Measurements from ENCODE around the gene OBP2A. TPM values are rescaled to one million over a fixed set of nuclear protein-coding genes. Genes with fewer than 3 reads are reported as not detected.

The OBP2A gene
- total RNA-seq, 1 experiment from 2014 or later, result not detected

DNA sequence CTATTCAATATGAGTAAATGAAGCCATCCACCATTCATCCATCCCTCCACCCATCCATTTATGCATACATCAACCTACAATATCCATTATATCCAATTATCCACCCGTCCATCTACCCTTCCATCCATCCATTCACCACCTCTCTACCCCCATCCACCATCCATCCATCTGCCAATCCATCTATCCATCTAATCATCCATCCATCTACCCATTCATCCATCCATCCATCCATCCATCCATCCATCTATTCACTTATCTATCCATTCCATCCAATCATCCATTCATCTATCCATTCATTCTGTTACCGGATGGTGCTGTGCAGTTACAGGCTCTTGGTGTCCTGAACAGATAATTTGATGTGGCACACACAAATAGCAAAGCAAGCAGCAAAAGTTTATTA is 26.3 kb downstream of the OBP2A start (continued):
- TF ChIP-seq, protein P1, sequence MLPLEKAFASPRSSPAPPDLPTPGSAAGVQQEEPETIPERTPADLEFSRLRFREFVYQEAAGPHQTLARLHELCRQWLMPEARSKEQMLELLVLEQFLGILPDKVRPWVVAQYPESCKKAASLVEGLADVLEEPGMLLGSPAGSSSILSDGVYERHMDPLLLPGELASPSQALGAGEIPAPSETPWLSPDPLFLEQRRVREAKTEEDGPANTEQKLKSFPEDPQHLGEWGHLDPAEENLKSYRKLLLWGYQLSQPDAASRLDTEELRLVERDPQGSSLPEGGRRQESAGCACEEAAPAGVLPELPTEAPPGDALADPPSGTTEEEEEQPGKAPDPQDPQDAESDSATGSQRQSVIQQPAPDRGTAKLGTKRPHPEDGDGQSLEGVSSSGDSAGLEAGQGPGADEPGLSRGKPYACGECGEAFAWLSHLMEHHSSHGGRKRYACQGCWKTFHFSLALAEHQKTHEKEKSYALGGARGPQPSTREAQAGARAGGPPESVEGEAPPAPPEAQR (CRISPR knock-in tag; IDR thresholded peaks at IDR 0.05), result no peak
- TF ChIP-seq GRHL2 (CRISPR knock-in tag; IDR thresholded peaks at IDR 0.05; ENCODE audit: insufficient replicate concordance, severe bottlenecking) (no peak), ZBTB21 (CRISPR knock-in tag; IDR thresholded peaks at IDR 0.05; ENCODE audit: borderline replicate concordance) (no peak), TEAD4 (CRISPR knock-in tag; IDR thresholded peaks at IDR 0.05) (no peak), EMX1 (CRISPR knock-in tag; IDR thresholded peaks at IDR 0.05) (no peak), ZNF396 (CRISPR knock-in tag; IDR thresholded peaks at IDR 0.05; ENCODE audit: borderline replicate concordance) (no peak)
- TF ChIP-seq, protein P2, sequence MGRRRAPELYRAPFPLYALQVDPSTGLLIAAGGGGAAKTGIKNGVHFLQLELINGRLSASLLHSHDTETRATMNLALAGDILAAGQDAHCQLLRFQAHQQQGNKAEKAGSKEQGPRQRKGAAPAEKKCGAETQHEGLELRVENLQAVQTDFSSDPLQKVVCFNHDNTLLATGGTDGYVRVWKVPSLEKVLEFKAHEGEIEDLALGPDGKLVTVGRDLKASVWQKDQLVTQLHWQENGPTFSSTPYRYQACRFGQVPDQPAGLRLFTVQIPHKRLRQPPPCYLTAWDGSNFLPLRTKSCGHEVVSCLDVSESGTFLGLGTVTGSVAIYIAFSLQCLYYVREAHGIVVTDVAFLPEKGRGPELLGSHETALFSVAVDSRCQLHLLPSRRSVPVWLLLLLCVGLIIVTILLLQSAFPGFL (CRISPR knock-in tag; IDR thresholded peaks at IDR 0.05; ENCODE audit: borderline replicate concordance), result no peak
- TF ChIP-seq, protein P3, sequence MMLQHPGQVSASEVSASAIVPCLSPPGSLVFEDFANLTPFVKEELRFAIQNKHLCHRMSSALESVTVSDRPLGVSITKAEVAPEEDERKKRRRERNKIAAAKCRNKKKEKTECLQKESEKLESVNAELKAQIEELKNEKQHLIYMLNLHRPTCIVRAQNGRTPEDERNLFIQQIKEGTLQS (CRISPR knock-in tag; conservative IDR thresholded peaks at IDR 0.05), result no peak
- TF ChIP-seq, protein P4, sequence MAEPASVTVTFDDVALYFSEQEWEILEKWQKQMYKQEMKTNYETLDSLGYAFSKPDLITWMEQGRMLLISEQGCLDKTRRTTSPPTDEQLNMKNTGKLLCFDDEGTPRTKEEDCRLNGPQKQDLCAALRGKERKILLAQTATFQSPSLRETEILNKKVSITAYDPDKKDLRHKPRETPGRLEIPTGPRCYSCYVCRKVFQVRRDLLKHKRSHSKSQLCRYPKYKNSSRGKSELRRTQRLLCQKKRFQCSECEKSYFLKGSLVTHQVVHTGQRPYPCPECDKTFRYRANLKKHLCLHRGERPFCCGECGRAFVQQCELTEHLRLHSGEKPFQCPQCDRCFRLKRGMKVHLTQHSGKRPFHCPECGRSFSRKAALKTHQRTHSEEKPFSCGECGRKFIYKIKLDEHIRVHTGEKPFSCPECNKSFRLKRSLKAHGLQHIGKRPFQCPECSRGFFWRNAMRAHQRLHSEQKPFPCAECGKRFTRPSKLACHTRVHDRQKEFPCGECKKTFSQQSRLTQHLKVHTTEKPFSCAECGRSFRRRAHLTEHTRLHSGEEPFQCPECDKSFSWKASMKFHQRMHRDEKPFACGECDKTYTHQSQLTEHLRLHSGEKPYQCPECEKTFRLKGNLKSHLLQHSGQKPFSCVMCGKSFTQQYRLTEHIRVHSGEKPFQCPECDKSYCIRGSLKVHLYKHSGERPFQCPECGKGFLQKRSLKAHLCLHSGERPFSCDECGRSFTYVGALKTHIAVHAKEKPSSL (CRISPR knock-in tag; conservative IDR thresholded peaks at IDR 0.05), result no peak

DNA sequence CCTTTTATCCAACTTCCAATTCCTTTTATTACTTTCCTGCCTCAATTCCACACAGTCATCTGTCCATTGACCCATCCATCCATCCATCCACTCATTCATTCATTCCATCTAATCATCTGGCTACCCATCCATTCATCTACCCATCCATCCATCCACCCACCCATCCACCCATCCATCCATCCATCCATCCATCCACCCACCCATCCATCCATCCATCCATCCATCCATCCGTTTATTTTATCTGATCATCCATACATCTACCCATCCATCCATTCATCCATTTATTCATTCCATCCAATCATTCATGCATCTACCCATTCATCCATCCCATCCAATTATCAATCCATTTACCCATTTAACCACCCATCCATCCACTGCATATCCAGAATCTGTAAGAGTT is 27.2 kb downstream of the OBP2A start:
- H3K36me3 Mint-ChIP-seq, result peaks cover 12% of the 10 kb centered on the region

More for the DNA sequence above, 27.2 kb downstream of the OBP2A start:
- ChIA-PET CTCF (no interaction called here), POLR2A (no interaction called here)
- ATAC-seq (no peak), DNase-seq (ENCODE audit: low spot score) (no peak)
- H3K4me3 Mint-ChIP-seq, result no peak overlapping the region
- H3K27ac Mint-ChIP-seq, result no peak overlapping the region
- H3K27me3 Mint-ChIP-seq (ENCODE audit: low read depth), result no peaks in the 10 kb centered on the region
- peaks cover 9% of the 10 kb centered on the region for H3K4me1 Mint-ChIP-seq
- peaks cover 15% of the 10 kb centered on the region for H3K9me3 Mint-ChIP-seq
- TF ChIP-seq, protein P5, sequence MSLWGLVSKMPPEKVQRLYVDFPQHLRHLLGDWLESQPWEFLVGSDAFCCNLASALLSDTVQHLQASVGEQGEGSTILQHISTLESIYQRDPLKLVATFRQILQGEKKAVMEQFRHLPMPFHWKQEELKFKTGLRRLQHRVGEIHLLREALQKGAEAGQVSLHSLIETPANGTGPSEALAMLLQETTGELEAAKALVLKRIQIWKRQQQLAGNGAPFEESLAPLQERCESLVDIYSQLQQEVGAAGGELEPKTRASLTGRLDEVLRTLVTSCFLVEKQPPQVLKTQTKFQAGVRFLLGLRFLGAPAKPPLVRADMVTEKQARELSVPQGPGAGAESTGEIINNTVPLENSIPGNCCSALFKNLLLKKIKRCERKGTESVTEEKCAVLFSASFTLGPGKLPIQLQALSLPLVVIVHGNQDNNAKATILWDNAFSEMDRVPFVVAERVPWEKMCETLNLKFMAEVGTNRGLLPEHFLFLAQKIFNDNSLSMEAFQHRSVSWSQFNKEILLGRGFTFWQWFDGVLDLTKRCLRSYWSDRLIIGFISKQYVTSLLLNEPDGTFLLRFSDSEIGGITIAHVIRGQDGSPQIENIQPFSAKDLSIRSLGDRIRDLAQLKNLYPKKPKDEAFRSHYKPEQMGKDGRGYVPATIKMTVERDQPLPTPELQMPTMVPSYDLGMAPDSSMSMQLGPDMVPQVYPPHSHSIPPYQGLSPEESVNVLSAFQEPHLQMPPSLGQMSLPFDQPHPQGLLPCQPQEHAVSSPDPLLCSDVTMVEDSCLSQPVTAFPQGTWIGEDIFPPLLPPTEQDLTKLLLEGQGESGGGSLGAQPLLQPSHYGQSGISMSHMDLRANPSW (CRISPR knock-in tag; conservative IDR thresholded peaks at IDR 0.05; ENCODE audit: low read depth), result no peak
- no peak for TF ChIP-seq NR2C2 (CRISPR knock-in tag; IDR thresholded peaks at IDR 0.05)
- TF ChIP-seq, protein P6, sequence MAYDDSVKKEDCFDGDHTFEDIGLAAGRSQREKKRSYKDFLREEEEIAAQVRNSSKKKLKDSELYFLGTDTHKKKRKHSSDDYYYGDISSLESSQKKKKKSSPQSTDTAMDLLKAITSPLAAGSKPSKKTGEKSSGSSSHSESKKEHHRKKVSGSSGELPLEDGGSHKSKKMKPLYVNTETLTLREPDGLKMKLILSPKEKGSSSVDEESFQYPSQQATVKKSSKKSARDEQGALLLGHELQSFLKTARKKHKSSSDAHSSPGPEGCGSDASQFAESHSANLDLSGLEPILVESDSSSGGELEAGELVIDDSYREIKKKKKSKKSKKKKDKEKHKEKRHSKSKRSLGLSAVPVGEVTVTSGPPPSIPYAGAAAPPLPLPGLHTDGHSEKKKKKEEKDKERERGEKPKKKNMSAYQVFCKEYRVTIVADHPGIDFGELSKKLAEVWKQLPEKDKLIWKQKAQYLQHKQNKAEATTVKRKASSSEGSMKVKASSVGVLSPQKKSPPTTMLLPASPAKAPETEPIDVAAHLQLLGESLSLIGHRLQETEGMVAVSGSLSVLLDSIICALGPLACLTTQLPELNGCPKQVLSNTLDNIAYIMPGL (CRISPR knock-in tag; IDR thresholded peaks at IDR 0.05), result no peak
- TF ChIP-seq, protein P7, sequence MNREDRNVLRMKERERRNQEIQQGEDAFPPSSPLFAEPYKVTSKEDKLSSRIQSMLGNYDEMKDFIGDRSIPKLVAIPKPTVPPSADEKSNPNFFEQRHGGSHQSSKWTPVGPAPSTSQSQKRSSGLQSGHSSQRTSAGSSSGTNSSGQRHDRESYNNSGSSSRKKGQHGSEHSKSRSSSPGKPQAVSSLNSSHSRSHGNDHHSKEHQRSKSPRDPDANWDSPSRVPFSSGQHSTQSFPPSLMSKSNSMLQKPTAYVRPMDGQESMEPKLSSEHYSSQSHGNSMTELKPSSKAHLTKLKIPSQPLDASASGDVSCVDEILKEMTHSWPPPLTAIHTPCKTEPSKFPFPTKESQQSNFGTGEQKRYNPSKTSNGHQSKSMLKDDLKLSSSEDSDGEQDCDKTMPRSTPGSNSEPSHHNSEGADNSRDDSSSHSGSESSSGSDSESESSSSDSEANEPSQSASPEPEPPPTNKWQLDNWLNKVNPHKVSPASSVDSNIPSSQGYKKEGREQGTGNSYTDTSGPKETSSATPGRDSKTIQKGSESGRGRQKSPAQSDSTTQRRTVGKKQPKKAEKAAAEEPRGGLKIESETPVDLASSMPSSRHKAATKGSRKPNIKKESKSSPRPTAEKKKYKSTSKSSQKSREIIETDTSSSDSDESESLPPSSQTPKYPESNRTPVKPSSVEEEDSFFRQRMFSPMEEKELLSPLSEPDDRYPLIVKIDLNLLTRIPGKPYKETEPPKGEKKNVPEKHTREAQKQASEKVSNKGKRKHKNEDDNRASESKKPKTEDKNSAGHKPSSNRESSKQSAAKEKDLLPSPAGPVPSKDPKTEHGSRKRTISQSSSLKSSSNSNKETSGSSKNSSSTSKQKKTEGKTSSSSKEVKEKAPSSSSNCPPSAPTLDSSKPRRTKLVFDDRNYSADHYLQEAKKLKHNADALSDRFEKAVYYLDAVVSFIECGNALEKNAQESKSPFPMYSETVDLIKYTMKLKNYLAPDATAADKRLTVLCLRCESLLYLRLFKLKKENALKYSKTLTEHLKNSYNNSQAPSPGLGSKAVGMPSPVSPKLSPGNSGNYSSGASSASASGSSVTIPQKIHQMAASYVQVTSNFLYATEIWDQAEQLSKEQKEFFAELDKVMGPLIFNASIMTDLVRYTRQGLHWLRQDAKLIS (CRISPR knock-in tag; IDR thresholded peaks at IDR 0.05; ENCODE audit: borderline replicate concordance), result no peak
- TF ChIP-seq, protein P8, sequence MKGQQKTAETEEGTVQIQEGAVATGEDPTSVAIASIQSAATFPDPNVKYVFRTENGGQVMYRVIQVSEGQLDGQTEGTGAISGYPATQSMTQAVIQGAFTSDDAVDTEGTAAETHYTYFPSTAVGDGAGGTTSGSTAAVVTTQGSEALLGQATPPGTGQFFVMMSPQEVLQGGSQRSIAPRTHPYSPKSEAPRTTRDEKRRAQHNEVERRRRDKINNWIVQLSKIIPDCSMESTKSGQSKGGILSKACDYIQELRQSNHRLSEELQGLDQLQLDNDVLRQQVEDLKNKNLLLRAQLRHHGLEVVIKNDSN (CRISPR knock-in tag; IDR thresholded peaks at IDR 0.05), result no peak

All from WTC11 (cell line).